Stimulated activated CD4-positive, alpha-beta T cell treated with anti-CD3 and anti-CD28 coated beads, Interleukin-15, amount 100 ng/mL, for 1 hour (primary cell): Measurements from ENCODE around the gene SLC29A3.
"Not testable (repeated sequence)": the region's sequence is repeated elsewhere in the genome, so short reads cannot be mapped to it uniquely, and the experiment has no call there.

ENCODE experiments used
- DNase-seq, 2 donors: peaks; one replicate each; pipeline ENCODE4 v3.0.0-alpha.2; 2020; ENCODE audit warnings: low read depth in 1 of 2, low spot score in 1 of 2

The SLC29A3 gene

GRCh38 chr10:71344154-71344925 lies 25.3 kb downstream of the SLC29A3 start:
- no peak for DNase-seq

DNA sequence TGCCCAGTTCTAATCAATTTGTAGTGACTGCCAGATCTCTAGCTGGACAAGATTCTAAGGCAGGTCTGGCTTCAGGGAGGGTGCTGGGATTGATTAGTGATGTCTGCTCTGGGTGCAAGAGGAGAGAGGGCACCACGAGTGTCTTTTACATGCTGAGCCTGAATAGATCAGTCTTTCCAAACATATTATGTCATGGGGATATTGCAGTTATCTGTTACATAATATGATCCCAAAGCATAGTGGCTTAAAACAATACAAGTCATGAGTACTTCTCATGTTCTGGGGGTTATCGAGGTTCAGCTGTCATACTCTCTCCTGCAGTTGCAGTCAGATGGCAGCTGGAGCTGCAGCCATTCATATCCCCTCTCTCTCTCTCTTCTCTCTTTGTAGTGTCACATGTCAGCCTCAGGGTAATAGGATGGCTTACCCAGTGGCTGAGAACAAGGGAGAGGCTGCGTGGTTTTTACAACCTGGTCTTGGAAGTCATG lies 26.0 kb downstream of the SLC29A3 start:
- no peak for DNase-seq

DNA sequence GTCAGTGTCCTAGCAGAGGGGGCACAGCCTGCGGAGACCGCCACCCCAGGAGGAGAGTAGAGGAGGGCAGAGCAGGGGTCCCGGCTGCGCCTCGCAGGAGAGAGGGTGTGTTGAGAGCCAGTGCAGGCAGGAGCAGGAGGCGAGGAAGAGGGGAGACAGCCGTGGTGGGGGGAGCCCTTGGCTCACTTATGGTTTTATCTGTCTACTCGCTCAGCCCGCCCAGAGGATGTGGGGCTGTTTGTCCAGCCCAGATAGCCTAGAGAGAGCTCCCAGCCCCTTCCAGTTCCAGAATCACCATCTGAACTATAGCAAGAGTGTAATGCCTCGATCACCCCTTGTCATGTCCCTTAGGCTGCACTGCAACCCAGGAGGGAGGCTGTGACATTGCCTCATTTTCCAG lies 26.6 kb downstream of the SLC29A3 start:
- no peak for DNase-seq

DNA sequence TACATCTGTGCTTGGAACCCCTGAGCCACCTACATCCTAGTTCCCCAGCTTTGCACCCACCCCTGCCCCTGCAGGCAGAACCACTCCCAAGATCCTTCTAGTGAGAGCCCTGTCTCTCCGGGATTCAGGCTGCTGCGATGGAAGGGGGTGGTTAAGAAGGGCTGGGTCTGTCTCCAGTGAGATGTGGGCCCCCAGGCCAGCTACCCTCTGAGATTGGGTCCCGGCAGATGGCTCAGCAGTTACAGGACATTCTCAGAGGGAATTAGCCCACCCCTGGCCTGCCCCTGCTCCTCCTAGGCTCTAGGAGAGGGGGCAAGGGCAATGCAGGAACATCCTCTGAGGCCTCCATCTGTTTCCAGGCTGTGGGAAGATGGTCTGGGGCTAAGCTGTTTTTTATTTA lies 27.7 kb downstream of the SLC29A3 start:
- DNase-seq = no peak

GRCh38 chr10:71347587-71348395 lies 28.7 kb downstream of the SLC29A3 start:
- DNase-seq = no peak

- DNase-seq = no peak
Observed at GRCh38 chr10:71348850-71349249, 29.8 kb downstream of the SLC29A3 start.

GRCh38 chr10:71349406-71349805 lies 30.3 kb downstream of the SLC29A3 start:
- no peak for DNase-seq

GRCh38 chr10:71351087-71351486 lies 32.0 kb downstream of the SLC29A3 start:
- DNase-seq = no peak

- DNase-seq = no peak
Observed at GRCh38 chr10:71351628-71352319, 32.7 kb downstream of the SLC29A3 start.

- no peak for DNase-seq
Observed at GRCh38 chr10:71353639-71354038, 34.6 kb downstream of the SLC29A3 start.

DNA sequence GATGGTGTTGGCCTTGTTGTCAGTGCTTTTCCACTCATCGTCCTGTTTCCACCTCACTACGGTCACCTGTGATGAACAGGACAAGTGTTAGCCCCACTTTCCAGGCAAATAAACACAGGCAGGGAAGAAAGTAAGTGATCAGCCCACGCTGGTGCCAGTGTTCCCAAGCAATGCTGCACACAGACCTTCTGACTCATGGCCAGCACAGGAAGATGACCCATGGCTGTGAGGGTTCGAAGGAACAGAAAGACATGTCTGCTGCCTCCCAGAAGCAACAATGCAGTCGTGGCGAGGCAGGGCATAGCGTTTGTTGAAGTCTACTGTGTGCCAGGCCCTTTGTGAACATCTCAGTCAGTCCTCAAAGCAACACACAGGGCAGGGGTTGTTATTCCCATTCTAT lies 35.7 kb downstream of the SLC29A3 start:
- no peak for DNase-seq

DNA sequence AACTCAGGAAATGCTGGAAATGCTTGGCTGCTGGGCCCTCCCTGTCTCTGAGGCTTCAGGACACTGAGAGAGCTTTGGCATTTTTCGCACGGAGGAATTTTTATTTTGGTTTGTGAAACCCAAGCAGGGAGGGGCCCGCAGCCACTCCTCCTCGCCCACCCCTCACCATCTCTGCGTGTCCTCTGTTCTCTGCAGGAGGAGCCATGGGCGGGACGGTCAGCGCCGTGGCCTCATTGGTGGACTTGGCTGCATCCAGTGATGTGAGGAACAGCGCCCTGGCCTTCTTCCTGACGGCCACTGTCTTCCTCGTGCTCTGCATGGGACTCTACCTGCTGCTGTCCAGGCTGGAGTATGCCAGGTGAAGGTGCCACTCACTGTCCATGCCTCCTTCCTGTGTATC lies 36.8 kb downstream of the SLC29A3 start:
- no peak for DNase-seq

DNA sequence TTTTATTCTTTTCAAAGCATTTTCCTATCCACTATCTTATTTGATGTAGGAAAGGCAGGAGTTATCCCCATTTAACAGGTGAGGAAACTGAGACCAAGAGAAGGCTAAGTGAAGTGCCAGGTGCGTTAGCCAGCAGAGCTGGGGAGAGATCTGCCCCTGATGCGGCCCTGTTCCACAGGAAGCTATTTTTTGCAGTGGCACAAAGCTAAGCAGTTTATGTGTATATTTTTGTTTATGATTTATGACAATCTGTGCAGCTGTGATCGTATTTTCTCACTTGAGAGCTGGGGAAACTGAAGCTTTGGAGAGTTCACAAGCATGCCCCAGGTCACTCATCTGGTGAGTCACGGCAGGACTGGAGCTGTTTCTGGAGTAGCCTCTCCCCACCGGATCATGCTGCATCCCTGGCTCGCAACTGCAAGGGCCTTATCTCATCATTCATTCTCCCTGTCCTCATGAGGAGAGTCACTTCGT lies 38.8 kb downstream of the SLC29A3 start:
- DNase-seq = no peak

DNA sequence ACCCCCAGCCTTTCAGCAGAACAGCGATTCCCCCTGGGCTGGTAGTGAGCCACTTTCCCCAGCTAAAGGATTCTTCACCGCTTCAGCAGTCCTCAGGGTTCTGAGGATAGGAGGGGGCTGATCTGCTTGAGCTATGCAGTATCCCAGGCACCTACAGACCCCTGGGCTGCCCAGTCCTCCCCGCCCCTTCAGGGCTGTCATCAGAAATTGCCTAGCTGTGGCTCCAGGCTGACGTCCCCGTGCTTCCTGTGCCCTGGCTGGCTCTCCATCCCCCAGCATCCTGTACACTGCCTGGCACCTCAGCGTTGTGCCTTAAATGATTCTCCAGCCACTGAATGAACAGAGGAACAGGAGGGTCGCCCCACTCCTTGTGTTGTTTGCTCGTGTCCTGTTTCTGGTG lies 39.2 kb downstream of the SLC29A3 start:
- DNase-seq = no peak

- not testable (repeated sequence) for DNase-seq
Observed at GRCh38 chr10:71358906-71359305, 39.8 kb downstream of the SLC29A3 start.

DNA sequence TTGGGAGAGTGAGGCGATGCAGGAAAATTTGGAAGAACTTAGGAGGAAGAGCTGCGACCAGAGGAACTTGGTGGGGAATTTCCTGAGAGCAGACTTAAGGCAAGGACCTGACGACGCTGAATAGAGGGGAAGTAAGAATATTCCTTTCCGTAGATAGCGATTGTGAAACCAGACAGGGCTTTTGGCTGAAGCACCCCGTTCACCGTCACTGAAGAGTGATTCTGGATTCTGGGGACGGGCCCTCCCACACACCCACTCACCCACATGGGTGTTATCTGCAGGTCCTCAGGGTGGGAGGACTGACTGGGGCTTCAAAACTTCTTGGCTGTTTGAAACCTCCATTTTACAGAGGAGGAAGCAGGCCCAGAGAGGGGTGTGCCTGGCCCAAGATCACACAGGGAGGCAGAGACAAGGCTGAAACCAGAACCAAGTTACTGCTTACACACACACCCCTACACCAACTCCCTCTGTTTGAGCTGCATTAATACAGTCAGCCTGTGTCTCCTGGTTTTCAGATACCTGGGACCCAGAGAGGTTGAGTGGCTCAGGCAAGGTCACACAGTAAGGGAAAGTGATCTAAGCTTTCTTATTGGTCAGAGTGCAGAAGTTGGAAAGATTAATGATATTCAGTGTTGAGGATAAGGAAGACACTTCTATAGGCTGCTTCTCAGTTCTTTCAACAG lies 40.4 kb downstream of the SLC29A3 start:
- DNase-seq = no peak

- no peak for DNase-seq
Observed at GRCh38 chr10:71360735-71361134, 41.7 kb downstream of the SLC29A3 start.

DNA sequence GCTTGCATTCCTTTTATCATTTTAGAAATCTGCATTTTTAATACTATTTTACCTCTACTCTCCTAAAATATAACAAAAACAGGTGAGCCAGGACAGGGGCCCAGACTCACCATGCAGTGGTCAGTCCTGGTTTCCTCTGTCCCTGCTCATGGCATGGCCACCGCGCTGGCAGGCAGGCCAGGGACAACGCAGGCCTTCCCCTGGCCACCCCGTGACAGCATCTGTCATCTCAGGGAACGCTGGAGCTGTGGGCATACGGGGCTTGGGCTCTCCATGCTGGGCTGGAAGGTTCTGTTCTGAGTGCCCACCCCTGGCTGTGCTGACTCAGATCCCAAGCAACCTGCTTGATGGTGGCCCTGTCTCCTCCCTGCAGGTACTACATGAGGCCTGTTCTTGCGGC lies 42.5 kb downstream of the SLC29A3 start:
- DNase-seq = no peak

DNA sequence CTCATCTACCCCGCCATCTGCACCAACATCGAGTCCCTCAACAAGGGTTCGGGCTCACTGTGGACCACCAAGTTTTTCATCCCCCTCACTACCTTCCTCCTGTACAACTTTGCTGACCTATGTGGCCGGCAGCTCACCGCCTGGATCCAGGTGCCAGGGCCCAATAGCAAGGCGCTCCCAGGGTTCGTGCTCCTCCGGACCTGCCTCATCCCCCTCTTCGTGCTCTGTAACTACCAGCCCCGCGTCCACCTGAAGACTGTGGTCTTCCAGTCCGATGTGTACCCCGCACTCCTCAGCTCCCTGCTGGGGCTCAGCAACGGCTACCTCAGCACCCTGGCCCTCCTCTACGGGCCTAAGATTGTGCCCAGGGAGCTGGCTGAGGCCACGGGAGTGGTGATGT lies 43.1 kb downstream of the SLC29A3 start:
- DNase-seq = no peak

DNA sequence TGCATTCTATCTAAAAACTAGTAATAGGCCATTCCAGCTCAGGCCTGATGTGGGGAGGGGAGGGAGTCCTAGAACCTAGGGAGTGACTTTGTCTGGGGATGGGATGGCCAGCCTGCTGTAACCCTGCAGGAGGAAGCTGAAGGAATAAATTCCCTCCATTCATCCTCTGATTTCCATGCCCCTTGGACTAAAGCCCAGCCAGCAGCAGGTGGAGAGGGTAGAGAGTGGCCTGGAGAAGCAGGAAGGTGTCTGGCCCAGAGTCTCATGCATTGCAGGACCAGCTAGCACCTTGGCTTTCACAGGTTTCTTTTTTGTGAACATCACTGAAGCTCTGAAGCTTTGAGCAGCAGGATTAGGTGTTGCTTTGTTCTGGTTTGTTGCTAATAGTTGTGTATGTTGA lies 44.9 kb downstream of the SLC29A3 start:
- DNase-seq = no peak

GRCh38 chr10:71365366-71365765 lies 46.3 kb downstream of the SLC29A3 start:
- DNase-seq = no peak
